Neuronal stem cell (in vitro differentiated cells): Measurements from ENCODE around the gene COG3.
A peak's percentile ranks its signal among the peaks of the same experiment; 100 is the strongest.

Experiments
- DNase-seq: peaks from one replicate; pipeline ENCODE4 v3.0.0-alpha.2; 2013; ENCODE audit warnings: low spot score
- H2AFZ ChIP-seq: one replicate; pipeline ENCODE4 v1.6.1; 2013; ENCODE audit warnings: mild to moderate bottlenecking, low read length, inconsistent platforms
- H2AK5ac ChIP-seq: 2 replicates; pipeline ENCODE4 v1.6.1; 2013; ENCODE audit warnings: low read depth, mild to moderate bottlenecking, inconsistent platforms, low read length, moderate library complexity, mixed read lengths
- H2BK120ac ChIP-seq: 2 replicates; pipeline ENCODE4 v1.6.1; 2013; ENCODE audit warnings: low read depth, mild to moderate bottlenecking, inconsistent platforms, low read length, moderate library complexity, mixed read lengths
- H2BK12ac ChIP-seq: one replicate; pipeline ENCODE4 v1.6.1; 2013; ENCODE audit warnings: low read length, inconsistent platforms
- H2BK15ac ChIP-seq: 2 replicates; pipeline ENCODE4 v1.6.1; 2013; ENCODE audit warnings: mild to moderate bottlenecking, low read length, inconsistent platforms, mixed read lengths
- H2BK5ac ChIP-seq: one replicate; pipeline ENCODE4 v1.6.1; 2013; ENCODE audit warnings: inconsistent platforms, mild to moderate bottlenecking, low read length, moderate library complexity
- H3K14ac ChIP-seq: one replicate; pipeline ENCODE4 v1.6.1; 2013; ENCODE audit warnings: low read length, inconsistent platforms
- H3K18ac ChIP-seq: 2 replicates; pipeline ENCODE4 v1.6.1; 2013; ENCODE audit warnings: low read length, inconsistent platforms
- H3K23ac ChIP-seq: 2 replicates; pipeline ENCODE4 v1.6.1; 2013; ENCODE audit warnings: low read depth, mild to moderate bottlenecking, mixed read lengths, low read length, inconsistent platforms; ENCODE audit not compliant: poor library complexity
- H3K27ac ChIP-seq: replicated peaks from 3 replicates; pipeline ENCODE4 v1.5.1; 2013; ENCODE audit warnings: low read length, inconsistent platforms
- H3K27me3 ChIP-seq, 3 experiments: 2 replicates each; pipeline ENCODE4 v1.6.1; 2013; ENCODE audit warnings: low read length in 3 of 3, mild to moderate bottlenecking in 2 of 3, inconsistent platforms in 1 of 3, low read depth in 1 of 3, mixed read lengths in 1 of 3, moderate library complexity in 1 of 3; ENCODE audit not compliant: control insufficient read depth in 3 of 3, insufficient read depth in 3 of 3
- H3K36me3 ChIP-seq, 2 donors: replicated peaks in 1 of 2; 2 replicates each; pipeline ENCODE4 v1.6.1; 2013; ENCODE audit warnings: low read length in 2 of 2; ENCODE audit not compliant: control insufficient read depth in 2 of 2, insufficient read depth in 2 of 2
- H3K4ac ChIP-seq: 2 replicates; pipeline ENCODE4 v1.6.1; 2013; ENCODE audit warnings: inconsistent platforms, mild to moderate bottlenecking, low read length, moderate library complexity
- H3K4me1 ChIP-seq, 2 donors: 1 replicate in 1 of 2; 2 replicates in 1 of 2; pipeline ENCODE4 v1.6.1; 2013; ENCODE audit warnings: low read length in 2 of 2, low read depth in 1 of 2; ENCODE audit not compliant: control insufficient read depth in 2 of 2, insufficient read depth in 1 of 2
- H3K4me2 ChIP-seq: one replicate; pipeline ENCODE4 v1.6.1; 2013; ENCODE audit warnings: mild to moderate bottlenecking, low read length, inconsistent platforms; ENCODE audit not compliant: insufficient read depth, poor library complexity, severe bottlenecking
- H3K4me3 ChIP-seq, 2 donors: 2 replicates each; pipeline ENCODE4 v1.5.1; 2013; ENCODE audit warnings: low read length in 2 of 2, mild to moderate bottlenecking in 2 of 2, inconsistent platforms in 1 of 2, moderate library complexity in 1 of 2
- H3K79me1 ChIP-seq: one replicate; pipeline ENCODE4 v1.6.1; 2013; ENCODE audit warnings: low read depth, mild to moderate bottlenecking, inconsistent platforms, low read length, moderate library complexity
- H3K9ac ChIP-seq: one replicate; pipeline ENCODE4 v1.6.1; 2013; ENCODE audit warnings: mild to moderate bottlenecking, low read depth, low read length, inconsistent platforms; ENCODE audit not compliant: poor library complexity
- H3K9me3 ChIP-seq, 2 donors: replicated peaks in 1 of 2; 2 replicates each; pipeline versions ENCODE3 to v1.6.1; 2013; ENCODE audit warnings: low read length in 2 of 2, mild to moderate bottlenecking in 2 of 2, inconsistent platforms in 1 of 2, low read depth in 1 of 2, mixed read lengths in 1 of 2, moderate library complexity in 1 of 2; ENCODE audit not compliant: control insufficient read depth in 2 of 2, insufficient read depth in 1 of 2
- H4K8ac ChIP-seq: one replicate; pipeline ENCODE4 v1.6.1; 2013; ENCODE audit warnings: low read depth, mild to moderate bottlenecking, inconsistent platforms, low read length, moderate library complexity
- H4K91ac ChIP-seq: one replicate; pipeline ENCODE4 v1.6.1; 2013; ENCODE audit warnings: low read length, low read depth, mild to moderate bottlenecking, inconsistent platforms; ENCODE audit not compliant: poor library complexity
- WGBS, 2 donors: extraction: QIAGEN DNeasy Blood & Tissue Kit; methylation state at CpG; one replicate each; pipeline ENCODE4 v1.1.7; 2013; ENCODE audit warnings: missing lambda C conversion rate in 2 of 2, mixed read lengths in 1 of 2; ENCODE audit not compliant: insufficient read length in 2 of 2, insufficient replicate concordance in 1 of 2; ENCODE audit errors: extremely low coverage in 2 of 2; 5-methylcytosine and 5-hydroxymethylcytosine counted together

Gene COG3

DNA sequence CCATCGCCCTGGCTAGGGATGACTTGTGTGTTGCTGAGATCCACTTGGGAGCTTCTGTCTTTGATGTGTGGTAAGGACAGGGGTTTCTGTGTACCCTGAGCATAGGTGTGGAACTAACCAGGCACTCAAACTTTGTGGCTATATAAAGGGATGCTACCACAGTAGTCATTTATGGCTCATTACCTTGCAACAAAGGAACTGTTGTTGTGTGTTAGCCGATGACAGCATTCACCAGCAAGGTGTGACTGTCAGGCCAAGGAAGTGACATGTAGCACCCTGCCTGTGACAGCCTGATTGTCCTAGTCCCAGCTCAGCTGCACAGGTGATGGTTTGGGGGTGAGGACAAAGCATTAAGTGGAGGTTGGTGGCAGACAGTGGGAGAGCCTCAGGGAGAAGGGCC, 73.6 kb downstream of the COG3 start:
- H3K36me3 ChIP-seq: peaks cover 8 to 33% of the 10 kb centered on the region in 2 donors
- no peak overlapping the region for H2AK5ac ChIP-seq
- no peak overlapping the region for H3K18ac ChIP-seq
- H3K14ac ChIP-seq: no peak overlapping the region
- no peak overlapping the region for H2AFZ ChIP-seq
- H4K91ac ChIP-seq: no peak overlapping the region
- H3K4me1 ChIP-seq: peaks cover 0 to 5% of the 10 kb centered on the region in 2 donors
- H2BK12ac ChIP-seq: no peak overlapping the region
- no peaks in the 10 kb centered on the region for H3K27me3 ChIP-seq
- H2BK120ac ChIP-seq: no peak overlapping the region
- H3K9ac ChIP-seq: no peak overlapping the region
- DNase-seq: no peak
- no peaks in the 10 kb centered on the region for H3K79me1 ChIP-seq
- H3K27ac ChIP-seq: no peak overlapping the region
- no peak overlapping the region for H4K8ac ChIP-seq
- no peak overlapping the region for H2BK15ac ChIP-seq
- no peak overlapping the region for H3K4me2 ChIP-seq
- H3K4ac ChIP-seq: no peak overlapping the region
- no peak overlapping the region for H3K4me3 ChIP-seq
- no peaks in the 10 kb centered on the region for H3K9me3 ChIP-seq
- H3K23ac ChIP-seq: no peak overlapping the region
- no peak overlapping the region for H2BK5ac ChIP-seq
- no CpG with 5 or more reads among the region's 2 CpGs for WGBS, 2 donors

DNA sequence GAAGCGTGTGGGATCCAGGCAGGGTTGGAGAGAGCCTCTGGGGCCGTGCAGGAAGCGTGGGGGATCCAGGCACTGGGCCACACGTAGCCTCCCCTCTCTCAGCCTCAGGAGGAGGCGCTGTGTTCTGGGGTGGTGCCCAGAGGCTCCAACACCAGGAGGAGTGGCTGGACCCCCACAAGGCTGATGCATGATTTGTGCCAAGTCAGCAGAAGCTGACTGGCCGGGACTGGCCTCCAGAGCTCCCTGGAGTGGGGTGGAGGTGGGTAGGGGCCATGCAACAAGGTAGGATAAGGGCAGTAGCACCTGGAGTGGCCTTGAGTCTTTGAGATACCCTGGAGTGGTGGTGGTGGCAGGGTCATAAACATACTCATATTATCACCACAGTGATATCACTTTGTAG, 75.5 kb downstream of the COG3 start:
- Histone ChIP-seq H2AFZ (no peak overlapping the region), H3K4me2 (no peak overlapping the region), H3K14ac (no peak overlapping the region), H3K9me3 (no peaks in the 10 kb centered on the region), H4K8ac (no peak overlapping the region), H3K79me1 (no peaks in the 10 kb centered on the region), H3K36me3 (peaks cover 0 to 15% of the 10 kb centered on the region in 2 donors), H2BK12ac (no peak overlapping the region), H2BK15ac (no peak overlapping the region), H2BK120ac (no peak overlapping the region), H2AK5ac (peak overlapping the region; percentile 9), H3K18ac (no peak overlapping the region), H4K91ac (no peak overlapping the region), H3K27me3 (no peaks in the 10 kb centered on the region), H3K23ac (no peak overlapping the region), H3K4me1 (peaks cover 0 to 5% of the 10 kb centered on the region in 2 donors), H3K4me3 (no peak overlapping the region), H3K4ac (no peak overlapping the region), H3K27ac (no peak overlapping the region), H2BK5ac (no peak overlapping the region), H3K9ac (no peak overlapping the region)
- WGBS, 2 donors: no CpG with 5 or more reads among the region's 6 CpGs
- DNase-seq: no peak

DNA sequence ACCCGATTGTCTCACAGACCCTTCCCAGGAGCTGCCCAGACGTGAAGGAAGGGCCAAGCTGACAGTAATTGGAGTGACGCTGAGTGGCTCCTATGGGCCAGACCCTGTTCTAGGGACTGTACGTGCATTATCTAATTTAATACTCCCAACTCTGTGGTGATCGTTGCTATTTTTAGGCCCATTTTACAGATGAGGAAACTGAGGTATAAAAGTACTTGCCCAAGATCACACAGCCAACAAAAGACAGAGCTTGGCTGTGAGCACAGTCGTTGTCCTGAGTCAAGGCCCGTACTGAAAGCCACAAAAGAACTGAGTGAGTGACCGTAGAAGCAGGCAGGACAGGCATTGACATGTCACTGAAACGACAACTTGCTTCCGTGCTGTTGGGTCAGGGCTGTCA, 76.1 kb downstream of the COG3 start:
- H3K36me3 ChIP-seq: peaks cover 0 to 8% of the 10 kb centered on the region in 2 donors
- H3K9me3 ChIP-seq: no peaks in the 10 kb centered on the region
- no CpG with 5 or more reads among the region's 10 CpGs for WGBS, 2 donors
- peaks cover 0 to 2% (median 0%) of the 10 kb centered on the region in 3 experiments for H3K27me3 ChIP-seq
- H3K4me2 ChIP-seq: no peak overlapping the region
- no peak overlapping the region for H4K91ac ChIP-seq
- no peak overlapping the region for H3K14ac ChIP-seq
- H3K4me3 ChIP-seq: no peak overlapping the region
- no peak overlapping the region for H2AFZ ChIP-seq
- peaks cover 0 to 5% of the 10 kb centered on the region in 2 donors for H3K4me1 ChIP-seq
- no peak overlapping the region for H3K4ac ChIP-seq
- no peak overlapping the region for H2BK5ac ChIP-seq
- H2AK5ac ChIP-seq: no peak overlapping the region
- no peak overlapping the region for H3K27ac ChIP-seq
- no peaks in the 10 kb centered on the region for H3K79me1 ChIP-seq
- H4K8ac ChIP-seq: no peak overlapping the region
- no peak overlapping the region for H3K23ac ChIP-seq
- H2BK12ac ChIP-seq: no peak overlapping the region
- no peak overlapping the region for H2BK120ac ChIP-seq
- no peak for DNase-seq
- H3K18ac ChIP-seq: no peak overlapping the region
- H3K9ac ChIP-seq: no peak overlapping the region
- no peak overlapping the region for H2BK15ac ChIP-seq

DNA sequence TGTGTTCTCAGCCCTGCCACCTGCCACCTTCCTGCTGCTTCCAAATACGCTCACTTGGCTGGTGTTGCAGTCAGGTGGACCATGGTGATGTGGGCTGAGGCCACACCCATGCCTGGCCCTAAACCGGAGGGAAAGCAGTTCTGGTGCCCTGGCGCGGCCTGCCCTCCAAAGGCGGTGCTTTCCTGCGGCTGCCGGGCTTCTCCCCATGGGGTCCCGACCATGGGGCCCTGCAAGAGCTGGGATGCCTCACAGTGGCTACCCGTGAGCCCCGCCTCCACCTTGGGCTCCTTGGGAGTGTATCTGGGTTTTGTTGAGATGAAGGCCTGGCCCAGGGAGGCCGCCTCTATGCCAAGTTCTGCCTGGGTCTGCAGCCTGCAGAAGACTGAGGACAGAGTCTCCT, 77.1 kb downstream of the COG3 start:
- no CpG with 5 or more reads among the region's 11 CpGs for WGBS, 2 donors

More for the DNA sequence above, 77.1 kb downstream of the COG3 start:
- Histone ChIP-seq H3K14ac (no peak overlapping the region), H3K36me3 (no peaks in the 10 kb centered on the region), H3K4me2 (no peak overlapping the region), H3K9ac (no peak overlapping the region), H2BK120ac (no peak overlapping the region), H3K27ac (no peak overlapping the region), H2BK5ac (no peak overlapping the region), H4K8ac (no peak overlapping the region), H3K79me1 (no peaks in the 10 kb centered on the region), H4K91ac (no peak overlapping the region), H3K9me3 (no peaks in the 10 kb centered on the region), H3K27me3 (peaks cover 0 to 6% (median 0%) of the 10 kb centered on the region in 3 experiments), H3K4me3 (no peak overlapping the region), H3K4me1 (peaks cover 0 to 5% of the 10 kb centered on the region in 2 donors), H3K23ac (peak overlapping the region; percentile 21), H2AK5ac (peak overlapping the region; percentile 70), H2BK12ac (no peak overlapping the region), H3K4ac (no peak overlapping the region), H2AFZ (no peak overlapping the region), H3K18ac (peak overlapping the region; percentile 75), H2BK15ac (no peak overlapping the region)
- DNase-seq: no peak
